Measurements from ENCODE around the gene CATSPER2. TPM values are rescaled to one million over a fixed set of nuclear protein-coding genes. Genes with fewer than 3 reads are reported as not detected.
"Not testable (repeated sequence)": the region's sequence is repeated elsewhere in the genome, so short reads cannot be mapped to it uniquely, and the experiment has no call there.

Gene CATSPER2
- total and polyA plus RNA-seq, 2 of the 8 experiments (the other 6 are each of a cell fraction or from before 2014, with no cell fraction given): 1.2 to 1.9 TPM

GRCh38 chr15:43666177-43666576 lies 17.5 kb upstream of the CATSPER2 start:
- H3K79me2 ChIP-seq (ENCODE audit: control insufficient read depth in 1 of 2, insufficient read depth in 2 of 2, low read length in 2 of 2); H2BK120ac ChIP-seq (replicated peaks; ENCODE audit: low read depth, low read length); FAIRE-seq: not testable (repeated sequence)

GRCh38 chr15:43663333-43663732 lies 14.7 kb upstream of the CATSPER2 start:
- H3K9ac ChIP-seq (replicated peaks in 1 of 4; ENCODE audit: extremely low read depth in 1 of 4, low read depth in 3 of 4, low read length in 3 of 4); H3K23ac ChIP-seq (ENCODE audit: insufficient read length); H2AK5ac ChIP-seq (ENCODE audit: low read depth, low read length); FAIRE-seq; H2BK5ac ChIP-seq (ENCODE audit: low read depth, low read length); H2BK12ac ChIP-seq (ENCODE audit: low read depth, low read length); H3K27me3 ChIP-seq (replicated peaks in 1 of 4; ENCODE audit: control insufficient read depth in 3 of 4, extremely low read depth in 1 of 4, insufficient read depth in 3 of 4, low read length in 3 of 4); H4K8ac ChIP-seq (ENCODE audit: extremely low read depth, insufficient read depth, low read length); H3K79me1 ChIP-seq (ENCODE audit: low read depth, low read length); H4K5ac ChIP-seq (ENCODE audit: insufficient read length, low read depth, low read length); H2BK15ac ChIP-seq (ENCODE audit: low read length); H3K27ac ChIP-seq (ENCODE audit: low read depth, low read length); H3K36me3 ChIP-seq (ENCODE audit: control insufficient read depth in 2 of 4, insufficient read depth in 4 of 4, low read length in 3 of 4); H2BK120ac ChIP-seq (replicated peaks; ENCODE audit: low read depth, low read length); H4K20me1 ChIP-seq (replicated peaks in 1 of 2; ENCODE audit: control insufficient read depth in 1 of 2, insufficient read depth in 2 of 2, low read length in 2 of 2); POLR2A ChIA-PET (ENCODE audit: partially characterized antibody); H3K14ac ChIP-seq (ENCODE audit: insufficient read length); H3K56ac ChIP-seq (replicated peaks; ENCODE audit: insufficient read length, low read depth, low read length); H3K9me3 ChIP-seq (ENCODE audit: insufficient read depth in 2 of 2, low read depth in 1 of 2, low read length in 1 of 2); H3K23me2 ChIP-seq (ENCODE audit: low read depth, low read length); H3K4me3 ChIP-seq (ENCODE audit: extremely low read depth in 1 of 4, insufficient read depth in 2 of 4, low read depth in 3 of 4, low read length in 4 of 4); H3K4me1 ChIP-seq (replicated peaks in 1 of 4; ENCODE audit: control insufficient read depth in 3 of 4, insufficient read depth in 4 of 4, low read length in 3 of 4); DNase-seq (ENCODE audit: low read depth in 1 of 2, low spot score in 2 of 2); H3K4me2 ChIP-seq (ENCODE audit: insufficient read depth in 1 of 2, low read depth in 2 of 2, low read length in 2 of 2); H2BK20ac ChIP-seq (ENCODE audit: low read length); H2AFZ ChIP-seq (ENCODE audit: low read length); H4K91ac ChIP-seq (replicated peaks; ENCODE audit: insufficient read length, low read length); H3K18ac ChIP-seq (ENCODE audit: extremely low read depth, low read length); H3K4ac ChIP-seq (replicated peaks; ENCODE audit: insufficient read length, low read depth, low read length); CTCF ChIA-PET (ENCODE audit: partially characterized antibody); H3K79me2 ChIP-seq (ENCODE audit: control insufficient read depth in 1 of 2, insufficient read depth in 2 of 2, low read length in 2 of 2): not testable (repeated sequence)
- WGBS, 2 experiments (ENCODE audit: extremely low coverage in 1 of 2, insufficient coverage in 1 of 2, insufficient read length in 1 of 2, insufficient replicate concordance in 2 of 2, low coverage in 1 of 2, low lambda C conversion rate in 2 of 2, missing lambda C conversion rate in 1 of 2): no CpG with 5 or more reads among the region's 8 CpGs

More at GRCh38 chr15:43666177-43666576, 17.5 kb upstream of the CATSPER2 start:
- H4K8ac ChIP-seq (ENCODE audit: extremely low read depth, insufficient read depth, low read length); H4K5ac ChIP-seq (ENCODE audit: insufficient read length, low read depth, low read length); H3K27ac ChIP-seq (ENCODE audit: low read depth, low read length); H3K14ac ChIP-seq (ENCODE audit: insufficient read length); H2AK5ac ChIP-seq (ENCODE audit: low read depth, low read length); H3K4ac ChIP-seq (replicated peaks; ENCODE audit: insufficient read length, low read depth, low read length); H3K23me2 ChIP-seq (ENCODE audit: low read depth, low read length); H3K4me2 ChIP-seq (ENCODE audit: insufficient read depth in 1 of 2, low read depth in 2 of 2, low read length in 2 of 2); H4K91ac ChIP-seq (replicated peaks; ENCODE audit: insufficient read length, low read length); H3K4me3 ChIP-seq (ENCODE audit: extremely low read depth in 1 of 4, insufficient read depth in 2 of 4, low read depth in 3 of 4, low read length in 4 of 4); H3K79me1 ChIP-seq (ENCODE audit: low read depth, low read length); H3K23ac ChIP-seq (ENCODE audit: insufficient read length); DNase-seq (ENCODE audit: low read depth in 1 of 2, low spot score in 2 of 2); H3K18ac ChIP-seq (ENCODE audit: extremely low read depth, low read length); H3K9ac ChIP-seq (replicated peaks in 1 of 4; ENCODE audit: extremely low read depth in 1 of 4, low read depth in 3 of 4, low read length in 3 of 4); H4K20me1 ChIP-seq (replicated peaks in 1 of 2; ENCODE audit: control insufficient read depth in 1 of 2, insufficient read depth in 2 of 2, low read length in 2 of 2); H2AFZ ChIP-seq (ENCODE audit: low read length); H3K27me3 ChIP-seq (replicated peaks in 1 of 4; ENCODE audit: control insufficient read depth in 3 of 4, extremely low read depth in 1 of 4, insufficient read depth in 3 of 4, low read length in 3 of 4); POLR2A ChIA-PET (ENCODE audit: partially characterized antibody); H3K4me1 ChIP-seq (replicated peaks in 1 of 4; ENCODE audit: control insufficient read depth in 3 of 4, insufficient read depth in 4 of 4, low read length in 3 of 4); H2BK12ac ChIP-seq (ENCODE audit: low read depth, low read length); H2BK5ac ChIP-seq (ENCODE audit: low read depth, low read length); H2BK15ac ChIP-seq (ENCODE audit: low read length); H2BK20ac ChIP-seq (ENCODE audit: low read length); H3K56ac ChIP-seq (replicated peaks; ENCODE audit: insufficient read length, low read depth, low read length); H3K9me3 ChIP-seq (ENCODE audit: insufficient read depth in 2 of 2, low read depth in 1 of 2, low read length in 1 of 2); CTCF ChIA-PET (ENCODE audit: partially characterized antibody); H3K36me3 ChIP-seq (ENCODE audit: control insufficient read depth in 2 of 4, insufficient read depth in 4 of 4, low read length in 3 of 4): not testable (repeated sequence)
- no CpG with 5 or more reads among the region's 1 CpG for WGBS, 2 experiments (ENCODE audit: extremely low coverage in 1 of 2, insufficient coverage in 1 of 2, insufficient read length in 1 of 2, insufficient replicate concordance in 2 of 2, low coverage in 1 of 2, low lambda C conversion rate in 2 of 2, missing lambda C conversion rate in 1 of 2)

Measured in H1 (cell line).